ENCODE measurements around the gene TM9SF1. TPM values are rescaled to one million over a fixed set of nuclear protein-coding genes. Genes with fewer than 3 reads are reported as not detected.

The TM9SF1 gene
- polyA plus RNA-seq, 2 of the 4 experiments (the other 2 are of a cell fraction): 48.0 to 62.2 TPM

DNA sequence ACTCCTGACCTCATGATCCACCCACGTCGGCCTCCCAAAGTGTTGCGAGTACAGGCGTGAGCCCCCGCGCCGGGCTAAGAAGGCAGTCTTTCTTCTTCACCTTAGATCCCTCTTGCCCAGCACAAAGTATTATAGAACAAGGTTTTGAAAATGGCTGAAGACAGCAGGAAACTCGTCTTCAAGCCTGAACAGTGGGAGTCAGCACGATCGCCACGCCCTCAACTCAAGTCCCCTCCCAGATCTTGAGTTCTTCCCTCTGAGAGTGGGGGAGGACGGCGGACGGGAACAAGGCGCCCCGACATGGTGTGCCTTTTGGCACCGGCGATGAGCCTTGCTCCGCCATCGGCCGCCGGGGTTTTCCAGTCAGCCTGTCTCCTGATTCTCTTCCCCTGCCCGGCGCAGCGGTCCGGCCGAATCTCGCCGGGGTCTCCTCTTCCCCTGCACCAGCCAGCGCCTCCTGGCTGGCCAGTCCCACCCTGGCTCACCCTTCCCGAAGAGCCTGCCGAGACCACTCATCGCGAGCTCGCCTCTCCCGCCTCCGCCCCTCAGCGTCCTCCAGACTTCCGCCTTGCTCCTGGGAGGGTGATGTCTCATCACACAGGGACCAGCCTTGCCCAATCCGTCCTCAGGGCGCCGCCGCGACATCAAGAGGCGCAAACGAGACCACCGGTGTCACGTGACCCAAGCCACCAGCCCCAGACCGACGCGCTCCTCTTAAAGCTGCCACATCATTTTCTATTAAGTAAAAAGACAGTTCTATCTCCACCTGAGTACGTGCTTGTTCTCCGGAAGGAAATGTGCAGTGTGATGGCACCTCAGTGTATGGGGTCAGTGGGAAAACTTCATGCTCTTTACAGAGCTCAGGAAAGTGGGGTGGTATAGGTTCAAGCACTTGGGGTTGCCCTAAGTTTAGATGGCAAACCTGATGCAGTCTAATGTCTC, 18.0 kb upstream of the TM9SF1 start, which contains the start of gene CHMP4A (continued):
- TF ChIP-seq RAD21 (conservative IDR thresholded peaks at IDR 0.05 in 1 of 2, IDR thresholded peaks at IDR 0.05 in 1 of 2): no peak
- TF ChIP-seq ZSCAN20 (CRISPR knock-in tag; IDR thresholded peaks at IDR 0.05): no peak
- peak; percentile 77 for TF ChIP-seq CHD2 (IDR thresholded peaks at IDR 0.05; ENCODE audit: low read length, partially characterized antibody)
- no peak for TF ChIP-seq CBX2 (IDR thresholded peaks at IDR 0.05; ENCODE audit: borderline replicate concordance, low read depth)
- TF ChIP-seq CBX8 (IDR thresholded peaks at IDR 0.05): no peak
- TF ChIP-seq, protein P1, sequence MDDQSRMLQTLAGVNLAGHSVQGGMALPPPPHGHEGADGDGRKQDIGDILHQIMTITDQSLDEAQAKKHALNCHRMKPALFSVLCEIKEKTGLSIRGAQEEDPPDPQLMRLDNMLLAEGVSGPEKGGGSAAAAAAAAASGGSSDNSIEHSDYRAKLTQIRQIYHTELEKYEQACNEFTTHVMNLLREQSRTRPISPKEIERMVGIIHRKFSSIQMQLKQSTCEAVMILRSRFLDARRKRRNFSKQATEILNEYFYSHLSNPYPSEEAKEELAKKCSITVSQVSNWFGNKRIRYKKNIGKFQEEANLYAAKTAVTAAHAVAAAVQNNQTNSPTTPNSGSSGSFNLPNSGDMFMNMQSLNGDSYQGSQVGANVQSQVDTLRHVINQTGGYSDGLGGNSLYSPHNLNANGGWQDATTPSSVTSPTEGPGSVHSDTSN (IDR thresholded peaks at IDR 0.05): no peak
- no peak for TF ChIP-seq EP300 (IDR thresholded peaks at IDR 0.05)
- TF ChIP-seq CEBPB (IDR thresholded peaks at IDR 0.05): peak in 1 of 2 experiments; percentile 45; a peak in 1 of 4 replicates
- TF ChIP-seq, protein P2, sequence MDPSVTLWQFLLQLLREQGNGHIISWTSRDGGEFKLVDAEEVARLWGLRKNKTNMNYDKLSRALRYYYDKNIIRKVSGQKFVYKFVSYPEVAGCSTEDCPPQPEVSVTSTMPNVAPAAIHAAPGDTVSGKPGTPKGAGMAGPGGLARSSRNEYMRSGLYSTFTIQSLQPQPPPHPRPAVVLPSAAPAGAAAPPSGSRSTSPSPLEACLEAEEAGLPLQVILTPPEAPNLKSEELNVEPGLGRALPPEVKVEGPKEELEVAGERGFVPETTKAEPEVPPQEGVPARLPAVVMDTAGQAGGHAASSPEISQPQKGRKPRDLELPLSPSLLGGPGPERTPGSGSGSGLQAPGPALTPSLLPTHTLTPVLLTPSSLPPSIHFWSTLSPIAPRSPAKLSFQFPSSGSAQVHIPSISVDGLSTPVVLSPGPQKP (IDR thresholded peaks at IDR 0.05; ENCODE audit: low read depth, low read length): no peak
- TF ChIP-seq, protein P3, sequence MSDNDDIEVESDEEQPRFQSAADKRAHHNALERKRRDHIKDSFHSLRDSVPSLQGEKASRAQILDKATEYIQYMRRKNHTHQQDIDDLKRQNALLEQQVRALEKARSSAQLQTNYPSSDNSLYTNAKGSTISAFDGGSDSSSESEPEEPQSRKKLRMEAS (IDR thresholded peaks at IDR 0.05): no peak; the same call in none of the 2 replicates
- TF ChIP-seq HOXA7 (CRISPR knock-in tag; IDR thresholded peaks at IDR 0.05): no peak
- TF ChIP-seq SREBF2 (IDR thresholded peaks at IDR 0.05): no peak
- no peak for TF ChIP-seq POLR2AphosphoS2 (conservative IDR thresholded peaks at IDR 0.05; ENCODE audit: low read length)
- no peak for TF ChIP-seq EHMT2 (IDR thresholded peaks at IDR 0.05; ENCODE audit: low read depth)
- TF ChIP-seq RCOR1 (IDR thresholded peaks at IDR 0.05; ENCODE audit: low read depth, low read length): no peak
- TF ChIP-seq, protein P4, sequence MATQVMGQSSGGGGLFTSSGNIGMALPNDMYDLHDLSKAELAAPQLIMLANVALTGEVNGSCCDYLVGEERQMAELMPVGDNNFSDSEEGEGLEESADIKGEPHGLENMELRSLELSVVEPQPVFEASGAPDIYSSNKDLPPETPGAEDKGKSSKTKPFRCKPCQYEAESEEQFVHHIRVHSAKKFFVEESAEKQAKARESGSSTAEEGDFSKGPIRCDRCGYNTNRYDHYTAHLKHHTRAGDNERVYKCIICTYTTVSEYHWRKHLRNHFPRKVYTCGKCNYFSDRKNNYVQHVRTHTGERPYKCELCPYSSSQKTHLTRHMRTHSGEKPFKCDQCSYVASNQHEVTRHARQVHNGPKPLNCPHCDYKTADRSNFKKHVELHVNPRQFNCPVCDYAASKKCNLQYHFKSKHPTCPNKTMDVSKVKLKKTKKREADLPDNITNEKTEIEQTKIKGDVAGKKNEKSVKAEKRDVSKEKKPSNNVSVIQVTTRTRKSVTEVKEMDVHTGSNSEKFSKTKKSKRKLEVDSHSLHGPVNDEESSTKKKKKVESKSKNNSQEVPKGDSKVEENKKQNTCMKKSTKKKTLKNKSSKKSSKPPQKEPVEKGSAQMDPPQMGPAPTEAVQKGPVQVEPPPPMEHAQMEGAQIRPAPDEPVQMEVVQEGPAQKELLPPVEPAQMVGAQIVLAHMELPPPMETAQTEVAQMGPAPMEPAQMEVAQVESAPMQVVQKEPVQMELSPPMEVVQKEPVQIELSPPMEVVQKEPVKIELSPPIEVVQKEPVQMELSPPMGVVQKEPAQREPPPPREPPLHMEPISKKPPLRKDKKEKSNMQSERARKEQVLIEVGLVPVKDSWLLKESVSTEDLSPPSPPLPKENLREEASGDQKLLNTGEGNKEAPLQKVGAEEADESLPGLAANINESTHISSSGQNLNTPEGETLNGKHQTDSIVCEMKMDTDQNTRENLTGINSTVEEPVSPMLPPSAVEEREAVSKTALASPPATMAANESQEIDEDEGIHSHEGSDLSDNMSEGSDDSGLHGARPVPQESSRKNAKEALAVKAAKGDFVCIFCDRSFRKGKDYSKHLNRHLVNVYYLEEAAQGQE (IDR thresholded peaks at IDR 0.05): peak; percentile 78
- TF ChIP-seq, protein P5, sequence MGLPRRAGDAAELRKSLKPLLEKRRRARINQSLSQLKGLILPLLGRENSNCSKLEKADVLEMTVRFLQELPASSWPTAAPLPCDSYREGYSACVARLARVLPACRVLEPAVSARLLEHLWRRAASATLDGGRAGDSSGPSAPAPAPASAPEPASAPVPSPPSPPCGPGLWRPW (IDR thresholded peaks at IDR 0.05): no peak
- TF ChIP-seq RNF2 (IDR thresholded peaks at IDR 0.05; ENCODE audit: borderline replicate concordance, low read depth): no peak
- TF ChIP-seq NFE2L2 (conservative IDR thresholded peaks at IDR 0.05; ENCODE audit: low read length): no peak; the same call in 1 of the 2 replicates
- TF ChIP-seq HDAC2 (IDR thresholded peaks at IDR 0.05): no peak
- TF ChIP-seq MAFK (IDR thresholded peaks at IDR 0.05; ENCODE audit: partially characterized antibody): peak; percentile 33
- TF ChIP-seq EHF (CRISPR knock-in tag; IDR thresholded peaks at IDR 0.05): no peak; the same call in 1 of the 2 replicates
- TF ChIP-seq MYC (IDR thresholded peaks at IDR 0.05; ENCODE audit: borderline replicate concordance, low read length): peak; percentile 13; the same call in 1 of the 2 replicates
